GM18907 (cell line): ENCODE results near the gene GLB1L2.
A peak's percentile ranks its signal among the peaks of the same experiment; 100 is the strongest.
"Not testable (repeated sequence)": the region's sequence is repeated elsewhere in the genome, so short reads cannot be mapped to it uniquely, and the experiment has no call there.

Source experiments
- ATAC-seq: cut with Tn5 transposase; IDR thresholded peaks from one replicate; pipeline ENCODE4 v1.9.1; 2021; ENCODE audit warnings: mild to moderate bottlenecking, moderate library complexity; ENCODE audit not compliant: unreplicated experiment

Gene GLB1L2, protein sequence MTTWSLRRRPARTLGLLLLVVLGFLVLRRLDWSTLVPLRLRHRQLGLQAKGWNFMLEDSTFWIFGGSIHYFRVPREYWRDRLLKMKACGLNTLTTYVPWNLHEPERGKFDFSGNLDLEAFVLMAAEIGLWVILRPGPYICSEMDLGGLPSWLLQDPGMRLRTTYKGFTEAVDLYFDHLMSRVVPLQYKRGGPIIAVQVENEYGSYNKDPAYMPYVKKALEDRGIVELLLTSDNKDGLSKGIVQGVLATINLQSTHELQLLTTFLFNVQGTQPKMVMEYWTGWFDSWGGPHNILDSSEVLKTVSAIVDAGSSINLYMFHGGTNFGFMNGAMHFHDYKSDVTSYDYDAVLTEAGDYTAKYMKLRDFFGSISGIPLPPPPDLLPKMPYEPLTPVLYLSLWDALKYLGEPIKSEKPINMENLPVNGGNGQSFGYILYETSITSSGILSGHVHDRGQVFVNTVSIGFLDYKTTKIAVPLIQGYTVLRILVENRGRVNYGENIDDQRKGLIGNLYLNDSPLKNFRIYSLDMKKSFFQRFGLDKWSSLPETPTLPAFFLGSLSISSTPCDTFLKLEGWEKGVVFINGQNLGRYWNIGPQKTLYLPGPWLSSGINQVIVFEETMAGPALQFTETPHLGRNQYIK

DNA sequence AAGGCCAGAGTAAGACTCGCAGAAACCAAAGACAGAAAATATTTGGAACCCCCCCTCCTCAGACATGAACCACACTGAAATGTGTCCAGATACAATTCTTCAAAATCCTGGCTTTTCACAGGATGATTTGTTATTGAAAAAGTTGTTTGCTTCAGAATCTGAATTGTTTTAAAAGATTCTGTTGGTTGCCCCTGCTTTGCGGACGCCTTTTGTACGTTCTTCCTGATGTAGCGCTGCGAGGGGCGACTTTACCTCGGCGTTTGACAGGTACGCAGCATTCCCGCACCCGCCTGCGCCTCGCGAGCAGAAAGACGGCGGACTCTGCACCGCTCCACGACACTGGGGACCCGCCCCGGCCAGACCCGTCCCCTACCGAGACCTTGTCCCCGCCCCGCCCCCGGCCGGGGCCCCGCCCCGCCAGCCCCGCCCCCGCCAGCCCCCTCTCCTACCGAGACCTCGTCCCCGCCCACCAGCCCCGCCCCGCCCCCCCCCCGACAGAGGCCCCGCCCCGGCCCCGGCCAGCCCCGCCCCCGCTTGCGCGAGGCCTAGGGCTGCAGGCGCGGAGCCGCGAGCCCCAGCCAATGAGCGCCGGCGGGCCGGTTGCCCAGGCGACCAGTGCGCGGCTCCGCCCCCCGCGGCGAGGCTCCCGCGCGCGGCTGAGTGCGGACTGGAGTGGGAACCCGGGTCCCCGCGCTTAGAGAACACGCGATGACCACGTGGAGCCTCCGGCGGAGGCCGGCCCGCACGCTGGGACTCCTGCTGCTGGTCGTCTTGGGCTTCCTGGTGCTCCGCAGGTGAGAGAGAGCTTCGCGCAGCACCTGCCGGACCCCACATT is at the start of gene GLB1L2:
GLB1L2 (plus strand) TSS at position 635 of the 835 bp plus-strand sequence; CDS start at position 709, 74 bp downstream.
- ATAC-seq: peak; percentile 70

DNA sequence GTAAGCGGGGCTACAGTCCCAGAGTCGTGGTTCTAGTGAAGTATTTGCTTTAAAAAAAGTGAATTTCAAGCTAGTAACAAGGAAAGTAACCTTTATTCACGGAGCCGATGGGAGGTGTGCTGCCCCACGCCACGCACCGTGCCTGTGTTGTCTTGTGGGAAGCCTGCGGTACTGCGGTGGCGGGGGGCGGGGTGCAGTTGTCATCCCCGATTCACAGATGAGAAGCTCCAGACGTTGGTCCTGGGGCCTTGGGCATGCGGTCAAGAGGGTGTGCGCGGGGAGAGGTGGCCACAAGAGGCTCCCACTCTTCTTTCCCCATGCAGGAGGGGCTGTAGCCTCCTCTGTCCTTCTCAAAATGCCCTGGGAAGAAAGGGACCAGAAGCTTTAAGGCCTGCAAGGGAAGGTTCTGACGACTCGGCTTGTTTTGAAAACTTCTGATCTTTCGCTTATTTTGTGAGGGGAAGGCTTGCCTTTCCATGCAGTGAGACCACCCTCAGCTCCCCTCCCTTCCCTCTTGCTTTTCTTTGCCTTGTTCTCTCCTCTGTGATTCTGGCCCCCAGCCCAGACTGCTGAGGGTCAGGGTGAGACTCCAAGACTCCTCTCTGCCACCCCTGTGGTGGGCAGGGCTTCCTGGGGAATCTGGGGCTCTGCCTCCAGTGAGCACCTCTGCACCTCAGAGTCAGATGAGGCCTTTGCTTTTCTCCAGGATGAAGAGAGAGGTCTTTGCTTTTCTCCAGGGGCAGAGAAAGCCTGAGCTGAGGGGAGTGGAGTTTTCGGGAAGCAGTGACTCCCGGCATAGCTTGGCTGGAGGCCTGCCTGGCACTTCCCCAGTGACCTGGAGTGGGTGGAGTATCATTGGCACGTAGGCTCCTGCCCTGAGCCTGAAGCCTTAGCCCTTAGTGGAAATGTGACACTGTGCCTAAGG is 49.4 kb upstream of the GLB1L2 start:
- ATAC-seq: no peak

DNA sequence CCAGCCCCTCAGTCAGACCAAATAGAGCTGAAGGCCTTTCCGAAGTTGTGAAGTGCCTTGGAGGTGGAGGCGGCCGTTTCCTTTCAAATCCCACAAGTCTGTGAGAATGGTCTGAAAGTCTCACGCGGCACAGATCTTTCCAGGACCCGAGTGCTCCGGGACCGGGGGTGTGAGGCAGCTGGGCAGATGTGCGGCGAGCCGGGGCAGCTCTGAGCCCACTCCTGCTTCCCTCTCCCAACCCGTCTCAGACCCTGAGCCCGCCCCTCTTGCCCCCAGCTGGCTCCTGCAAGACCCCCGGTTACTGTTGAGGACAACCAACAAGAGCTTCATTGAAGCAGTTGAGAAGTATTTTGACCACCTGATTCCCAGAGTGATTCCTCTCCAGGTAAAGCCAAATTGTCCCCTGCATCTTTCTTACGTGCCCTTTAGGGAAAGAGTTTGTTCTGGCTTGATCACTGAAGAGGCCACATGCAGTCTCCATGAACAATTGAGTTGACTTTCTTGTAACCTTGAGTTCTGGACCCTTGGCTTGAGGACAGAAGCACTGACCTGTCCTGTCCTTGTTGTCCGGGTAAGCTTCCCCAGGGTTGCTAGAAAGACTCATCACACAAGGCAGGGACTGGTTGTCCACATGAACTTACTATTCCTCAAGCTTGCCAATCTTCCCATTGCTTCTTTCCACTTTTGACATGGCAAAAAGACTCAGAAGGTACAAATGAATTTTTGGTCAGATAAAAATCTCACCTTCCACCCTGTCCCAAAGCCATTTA is 48.1 kb upstream of the GLB1L2 start:
- no peak for ATAC-seq

DNA sequence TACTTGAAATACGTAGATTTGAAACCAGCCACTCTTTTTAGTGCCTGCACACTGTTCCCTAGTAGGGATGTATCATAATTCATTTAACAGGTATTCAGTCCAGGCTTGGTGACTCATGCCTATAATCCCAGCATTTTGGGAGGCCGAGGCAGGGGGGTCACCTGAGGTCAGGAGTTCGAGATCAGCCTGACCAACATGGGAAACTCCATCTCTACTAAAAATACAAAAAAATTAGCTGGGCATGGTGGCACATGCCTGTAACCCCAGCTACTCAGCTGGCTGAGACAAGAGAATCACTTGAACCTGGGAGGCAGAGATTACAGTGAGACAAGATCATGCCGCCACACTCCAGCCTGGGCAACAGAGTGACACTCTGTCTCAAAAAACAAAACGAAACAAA is 47.4 kb upstream of the GLB1L2 start:
- ATAC-seq: not testable (repeated sequence)

DNA sequence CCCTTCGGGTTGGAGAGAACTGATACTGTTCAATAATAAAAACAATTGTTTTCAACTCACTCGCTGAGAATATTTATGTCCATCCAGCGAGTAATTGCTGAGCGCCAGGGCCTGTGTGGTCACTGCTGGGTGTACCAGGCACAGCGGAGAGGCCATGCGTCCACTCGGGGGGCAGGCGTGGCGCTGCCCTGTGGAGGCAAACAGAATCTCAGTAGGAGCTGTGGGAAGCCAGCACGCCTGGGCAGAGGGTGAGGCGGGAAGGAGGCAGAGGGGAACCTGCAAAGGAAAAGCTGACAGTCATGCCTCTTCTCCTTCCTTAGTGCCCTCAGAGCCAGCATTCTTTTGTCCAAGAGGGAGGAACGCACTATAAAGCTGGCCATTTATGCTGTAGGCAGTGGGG is 44.2 kb upstream of the GLB1L2 start:
- ATAC-seq: no peak

DNA sequence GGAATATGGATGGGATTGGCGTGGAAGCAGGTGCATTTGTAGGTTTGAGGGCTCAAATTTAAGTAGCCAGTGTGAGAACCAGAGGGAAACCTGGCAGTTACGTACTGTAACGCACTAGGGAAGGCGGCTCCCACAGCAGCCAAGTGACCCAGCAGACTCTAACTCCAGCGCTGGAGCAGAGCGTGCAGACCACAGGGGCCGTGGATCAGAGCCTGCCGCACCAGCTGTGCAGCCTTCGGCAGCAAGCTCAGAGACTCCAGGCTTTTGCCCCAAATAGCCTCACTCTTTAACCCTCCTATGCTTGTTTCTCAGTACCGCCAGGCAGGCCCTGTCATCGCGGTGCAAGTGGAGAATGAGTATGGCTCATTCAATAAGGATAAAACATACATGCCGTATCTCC is 43.3 kb upstream of the GLB1L2 start:
- ATAC-seq: no peak

DNA sequence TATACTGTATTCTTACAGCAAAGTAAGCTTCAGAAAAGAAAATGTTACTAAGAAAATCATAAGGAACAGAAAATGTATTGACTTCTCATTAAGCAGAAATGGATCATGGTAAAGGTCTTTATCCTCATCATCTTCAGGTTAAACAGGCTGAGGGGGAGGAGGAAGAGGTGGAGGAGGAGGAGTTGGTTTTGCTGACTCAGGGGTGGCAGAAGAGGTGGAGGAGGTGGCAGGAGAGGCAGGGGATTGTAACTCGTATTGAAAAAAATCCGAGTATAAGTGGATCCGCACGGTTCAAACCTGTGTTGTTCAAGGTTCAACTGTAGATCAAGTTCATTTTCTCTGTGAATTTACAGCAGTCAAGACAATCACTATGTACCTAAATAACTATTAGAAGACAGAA is 42.6 kb upstream of the GLB1L2 start:
- no peak for ATAC-seq

DNA sequence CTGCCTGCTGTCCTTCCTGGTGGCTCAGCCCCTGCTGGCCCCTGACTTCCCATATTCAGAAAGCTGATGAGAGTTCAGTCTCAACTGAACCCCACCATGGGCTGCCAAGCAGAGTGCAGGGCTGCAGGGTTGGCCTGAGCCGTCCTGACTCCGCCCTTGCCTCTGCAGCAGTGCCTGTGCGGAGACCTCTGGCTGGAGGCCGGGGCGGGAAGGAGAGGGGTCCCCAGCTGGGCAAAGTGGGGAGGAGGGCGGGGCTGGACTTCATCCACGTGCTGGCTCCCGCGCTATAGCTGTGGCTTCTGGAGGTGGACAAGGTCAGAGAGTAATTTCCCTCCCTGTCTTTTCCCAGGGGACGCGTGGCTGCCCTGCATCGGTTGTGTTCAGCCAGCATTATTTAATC is 42.0 kb upstream of the GLB1L2 start:
- no peak for ATAC-seq

DNA sequence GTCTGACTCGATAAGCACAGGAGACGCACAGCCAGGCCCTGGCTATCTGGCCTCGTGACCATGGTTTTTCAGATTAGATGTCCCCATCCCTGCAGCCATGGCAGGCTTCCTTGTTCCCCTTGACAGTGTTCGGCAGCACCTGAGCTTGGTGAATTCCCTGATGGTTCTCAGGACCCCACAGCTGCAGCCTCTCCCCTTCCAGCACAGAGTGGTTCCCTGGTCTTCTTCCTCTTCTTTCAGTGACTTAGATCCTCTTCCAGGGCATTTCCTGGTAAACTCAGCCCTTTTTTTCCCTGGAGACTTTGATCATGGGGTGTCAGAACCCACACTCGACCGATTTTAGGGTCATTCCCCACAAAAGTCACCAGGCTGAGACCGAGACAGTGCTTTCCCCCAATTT is 41.1 kb upstream of the GLB1L2 start:
- no peak for ATAC-seq

DNA sequence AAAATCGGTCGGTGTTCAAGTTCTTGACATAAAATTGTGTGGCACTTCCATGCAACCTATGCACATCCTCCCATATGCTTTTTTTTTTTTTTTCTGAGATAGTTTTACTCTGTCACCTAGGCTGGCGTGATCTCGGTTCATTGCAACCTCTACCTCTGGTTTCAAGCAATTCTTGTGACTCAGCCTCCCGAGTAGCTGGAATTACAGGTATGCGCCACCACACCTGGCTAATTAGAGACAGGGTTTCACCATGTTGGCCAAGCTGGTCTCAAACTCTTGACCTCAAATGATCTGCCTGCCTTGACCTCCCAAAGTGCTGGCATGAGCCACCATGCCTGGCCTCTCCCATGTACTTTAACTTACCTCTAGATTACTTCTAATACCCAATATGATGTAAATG is 40.6 kb upstream of the GLB1L2 start:
- no peak for ATAC-seq

DNA sequence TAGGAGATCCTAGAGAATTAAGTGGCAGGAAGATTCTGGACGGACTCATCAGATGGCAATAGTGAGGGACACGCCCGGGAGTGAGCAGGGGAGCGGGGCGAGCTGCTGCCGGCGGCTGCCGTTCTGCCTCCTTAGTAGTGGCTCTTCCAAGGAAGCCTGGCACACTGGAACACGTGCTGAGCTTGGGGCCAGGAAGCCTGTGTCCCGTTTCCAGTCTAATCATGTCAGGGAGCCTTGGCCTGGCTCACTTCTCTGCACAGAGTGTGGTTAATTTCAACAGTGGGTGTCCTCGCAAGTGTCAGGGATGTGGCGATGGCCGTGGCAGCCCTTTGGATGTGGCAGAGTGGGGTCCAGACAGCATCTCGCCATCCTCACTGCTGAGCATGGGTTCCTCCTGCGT is 39.1 kb upstream of the GLB1L2 start:
- no peak for ATAC-seq

DNA sequence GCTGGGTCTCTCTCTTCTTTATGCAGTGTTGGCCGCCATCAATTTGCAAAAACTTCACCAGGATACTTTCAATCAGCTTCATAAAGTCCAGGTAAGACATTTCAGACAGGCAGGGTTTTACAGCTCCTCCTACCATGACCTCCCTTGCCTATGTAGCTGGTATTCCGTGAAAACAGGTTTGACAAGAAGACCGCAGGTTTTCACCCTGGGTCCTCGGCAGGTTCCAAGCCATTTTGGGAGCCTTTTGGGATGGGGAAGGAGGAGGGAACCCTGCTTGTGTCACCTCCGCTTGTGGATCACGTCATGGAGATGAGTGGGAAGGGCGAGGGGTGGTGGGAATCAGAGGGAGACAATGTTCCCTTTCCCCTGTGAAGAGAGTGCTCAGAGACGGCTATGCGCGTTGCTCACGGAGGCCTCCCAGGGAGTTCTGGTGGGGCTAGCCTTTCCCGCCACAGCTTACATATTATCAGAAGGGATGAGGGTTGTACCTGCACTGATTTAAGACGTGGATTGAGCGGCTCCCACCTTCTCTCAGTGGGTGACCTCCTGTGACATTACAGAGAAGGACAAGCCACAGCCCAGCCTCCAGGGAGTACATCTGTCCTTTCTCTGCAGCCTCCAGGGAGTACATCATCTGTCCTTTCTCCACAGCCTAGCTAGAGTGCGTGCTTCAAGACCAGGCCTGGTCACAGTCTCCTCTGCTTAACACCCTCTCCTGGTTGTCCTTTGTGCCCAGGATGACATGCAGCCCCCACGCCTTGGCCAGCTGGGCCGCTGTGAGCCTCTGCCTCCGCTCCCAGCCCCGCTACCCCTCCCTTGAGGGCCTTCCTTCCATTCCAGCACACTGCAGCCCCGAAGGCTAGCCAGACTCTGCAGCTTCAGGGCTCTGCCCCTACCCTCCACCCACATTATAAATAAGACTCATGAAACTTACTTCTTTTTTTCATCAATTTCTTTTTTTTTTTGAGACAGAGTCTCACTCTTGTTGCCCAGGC is 38.4 kb upstream of the GLB1L2 start:
- ATAC-seq: no peak

DNA sequence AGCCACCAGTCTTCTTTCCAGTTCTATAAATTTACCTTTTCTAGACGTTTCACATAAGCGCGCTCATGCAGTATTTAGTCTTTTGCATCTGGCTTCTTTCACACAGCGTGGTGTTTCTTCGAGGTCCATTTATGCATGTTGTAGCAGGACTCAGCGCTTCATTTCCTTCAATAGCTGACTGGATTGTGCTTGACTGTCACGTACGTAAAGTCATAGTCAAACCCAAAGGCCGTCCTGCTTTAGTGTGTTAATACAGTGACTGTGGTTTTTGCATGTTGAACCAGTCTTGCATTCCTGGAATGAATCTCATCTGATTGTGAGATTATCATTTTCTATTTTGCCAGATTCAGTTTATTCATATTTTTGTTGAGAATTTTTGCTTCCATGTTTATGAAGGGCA is 37.1 kb upstream of the GLB1L2 start:
- no peak for ATAC-seq

DNA sequence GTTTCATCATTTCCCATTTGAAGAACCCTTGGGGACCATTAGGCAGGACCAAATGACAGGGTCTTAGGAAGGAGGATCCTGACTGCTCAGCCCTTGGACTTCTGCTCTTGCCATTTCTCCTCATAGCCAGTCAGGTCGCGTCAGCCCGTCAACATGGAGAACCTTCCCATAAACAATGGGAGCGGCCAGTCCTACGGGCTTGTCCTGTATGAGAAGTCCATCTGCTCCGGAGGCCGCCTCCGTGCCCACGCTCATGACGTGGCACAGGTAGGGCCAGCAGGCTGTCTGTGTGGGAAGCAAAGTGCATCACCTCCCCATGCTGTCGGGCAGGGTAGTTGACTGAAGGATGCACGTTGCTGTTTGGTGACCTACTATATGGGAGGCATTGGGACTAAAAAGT is 19.6 kb upstream of the GLB1L2 start:
- no peak for ATAC-seq

DNA sequence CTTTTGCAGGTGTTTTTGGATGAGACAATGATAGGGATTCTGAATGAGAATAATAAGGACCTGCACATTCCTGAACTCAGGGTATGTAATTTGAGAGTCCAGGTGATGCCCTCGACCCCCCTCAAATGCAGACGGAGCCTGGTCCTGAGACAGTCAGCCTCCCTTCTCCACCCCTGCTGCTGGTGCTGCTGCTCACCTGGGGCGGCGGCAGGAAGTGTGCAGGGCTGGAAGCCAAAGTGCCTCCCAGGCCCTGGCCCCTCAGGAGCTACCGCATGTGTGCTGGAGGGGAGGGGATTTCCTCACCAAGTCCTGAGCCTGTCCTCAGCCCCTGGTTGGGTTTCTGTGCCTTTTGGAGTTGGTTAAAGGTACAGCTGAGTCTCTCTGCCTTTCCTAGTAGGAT is 19.0 kb upstream of the GLB1L2 start:
- no peak for ATAC-seq

DNA sequence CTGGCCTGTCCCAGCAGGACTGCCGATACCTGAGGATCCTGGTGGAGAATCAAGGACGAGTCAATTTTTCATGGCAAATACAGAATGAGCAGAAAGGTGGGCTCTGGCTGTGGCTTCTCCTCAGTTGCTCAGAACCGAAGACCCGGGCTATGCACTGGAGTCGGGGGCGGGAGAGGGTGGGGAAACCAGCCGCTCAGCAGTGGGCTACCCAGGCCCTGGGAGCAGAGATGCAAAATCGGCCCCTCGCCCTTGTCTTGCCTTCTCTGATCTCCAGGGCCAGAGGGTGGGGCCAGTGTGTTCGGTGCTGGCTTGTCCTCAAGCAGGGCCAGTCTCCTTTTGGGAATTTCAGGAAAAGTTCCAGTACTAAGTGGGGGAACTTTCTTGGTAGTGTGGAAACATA is 18.4 kb upstream of the GLB1L2 start:
- ATAC-seq: no peak

DNA sequence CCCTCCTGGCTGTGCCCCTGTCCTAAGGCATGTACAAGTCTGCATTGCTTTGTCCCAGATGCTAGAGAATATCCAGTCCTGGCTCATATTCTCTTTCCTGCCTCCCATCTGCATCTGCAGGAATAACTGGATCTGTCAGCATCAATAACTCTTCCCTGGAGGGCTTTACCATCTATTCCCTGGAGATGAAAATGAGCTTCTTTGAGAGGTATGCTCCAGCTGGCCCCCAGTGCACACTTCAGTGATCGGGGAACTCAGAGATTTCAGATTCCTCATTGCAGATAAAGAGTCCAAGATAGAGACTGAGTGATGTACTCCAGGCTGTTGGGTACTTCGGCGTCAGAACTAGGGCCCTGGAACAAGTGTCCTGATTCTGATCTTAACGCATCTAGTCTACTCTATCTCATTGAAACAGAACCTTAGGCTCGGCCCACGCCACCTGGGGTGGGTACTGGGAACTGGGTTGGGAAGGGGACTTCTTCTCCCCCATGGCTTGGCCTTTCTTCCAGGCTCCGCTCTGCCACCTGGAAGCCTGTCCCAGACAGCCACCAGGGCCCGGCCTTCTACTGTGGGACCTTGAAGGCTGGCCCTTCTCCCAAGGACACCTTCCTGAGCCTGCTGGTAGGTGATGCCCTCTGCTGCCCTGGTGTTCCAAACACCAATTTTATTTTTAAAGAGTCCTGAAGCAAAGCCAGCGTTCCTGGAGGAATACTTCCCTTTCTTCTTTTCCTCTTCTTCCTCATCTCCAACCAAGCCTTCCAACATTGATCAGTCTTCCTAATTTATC is 17.8 kb upstream of the GLB1L2 start:
- ATAC-seq: no peak

DNA sequence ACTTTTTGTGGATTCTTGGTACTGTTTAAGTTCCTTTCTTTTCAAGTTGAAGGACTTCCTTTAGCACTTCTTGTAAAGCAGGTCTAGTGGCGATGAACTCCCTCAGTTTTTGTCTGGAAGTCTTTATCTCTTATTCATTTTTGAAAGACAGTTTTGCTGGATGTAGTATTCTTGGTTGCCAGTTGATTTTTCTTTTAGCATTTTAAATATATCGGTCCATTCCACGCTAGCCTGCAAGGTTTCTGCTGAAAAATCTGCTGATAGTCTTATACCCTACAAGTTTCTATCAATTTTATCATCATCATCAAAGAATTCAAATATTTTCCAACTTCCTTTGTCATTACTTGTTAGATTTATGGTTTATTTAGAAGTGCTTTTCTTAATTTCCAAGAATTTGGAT is 14.7 kb upstream of the GLB1L2 start:
- no peak for ATAC-seq
